ENCODE measurements around the gene TBC1D25.

Gene TBC1D25, protein sequence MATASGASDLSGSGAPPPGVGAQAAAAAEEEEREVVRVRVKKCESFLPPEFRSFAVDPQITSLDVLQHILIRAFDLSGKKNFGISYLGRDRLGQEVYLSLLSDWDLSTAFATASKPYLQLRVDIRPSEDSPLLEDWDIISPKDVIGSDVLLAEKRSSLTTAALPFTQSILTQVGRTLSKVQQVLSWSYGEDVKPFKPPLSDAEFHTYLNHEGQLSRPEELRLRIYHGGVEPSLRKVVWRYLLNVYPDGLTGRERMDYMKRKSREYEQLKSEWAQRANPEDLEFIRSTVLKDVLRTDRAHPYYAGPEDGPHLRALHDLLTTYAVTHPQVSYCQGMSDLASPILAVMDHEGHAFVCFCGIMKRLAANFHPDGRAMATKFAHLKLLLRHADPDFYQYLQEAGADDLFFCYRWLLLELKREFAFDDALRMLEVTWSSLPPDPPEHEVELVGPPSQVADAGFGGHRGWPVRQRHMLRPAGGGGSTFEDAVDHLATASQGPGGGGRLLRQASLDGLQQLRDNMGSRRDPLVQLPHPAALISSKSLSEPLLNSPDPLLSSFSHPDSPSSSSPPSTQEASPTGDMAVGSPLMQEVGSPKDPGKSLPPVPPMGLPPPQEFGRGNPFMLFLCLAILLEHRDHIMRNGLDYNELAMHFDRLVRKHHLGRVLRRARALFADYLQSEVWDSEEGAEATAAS

GRCh38 chrX:48539345-48540027 lies at the start of gene TBC1D25:
TSS of gene TBC1D25 (plus strand) at chrX:48539714. CDS start at chrX:48539798, 84 bp downstream.
- peaks cover 2% of the 10 kb centered on the region for H3K4me1 ChIP-seq (ENCODE audit: insufficient read depth, poor library complexity, severe bottlenecking)
- TF ChIP-seq CTCF (IDR thresholded peaks at IDR 0.05; ENCODE audit: poor library complexity, severe bottlenecking): peak; percentile 42
- H3K9me3 ChIP-seq (ENCODE audit: severe bottlenecking): no peaks in the 10 kb centered on the region
- ATAC-seq (ENCODE audit: low read depth): peak; percentile 85
- peak; percentile 95 for DNase-seq (ENCODE audit: low spot score)
- H3K36me3 ChIP-seq (ENCODE audit: low read depth): 0 out of 2 replicates have a peak, but pooled peaks cover 4% of the 10 kb centered on the region
- peak within 1 kb of the TSS; percentile 58 for H3K27ac ChIP-seq (ENCODE audit: poor library complexity, severe bottlenecking)
- peak within 1 kb of the TSS; percentile 80 for H3K4me3 ChIP-seq (ENCODE audit: severe bottlenecking)
- no peaks in the 10 kb centered on the region for H3K27me3 ChIP-seq (ENCODE audit: insufficient read depth, poor library complexity, severe bottlenecking)

DNA sequence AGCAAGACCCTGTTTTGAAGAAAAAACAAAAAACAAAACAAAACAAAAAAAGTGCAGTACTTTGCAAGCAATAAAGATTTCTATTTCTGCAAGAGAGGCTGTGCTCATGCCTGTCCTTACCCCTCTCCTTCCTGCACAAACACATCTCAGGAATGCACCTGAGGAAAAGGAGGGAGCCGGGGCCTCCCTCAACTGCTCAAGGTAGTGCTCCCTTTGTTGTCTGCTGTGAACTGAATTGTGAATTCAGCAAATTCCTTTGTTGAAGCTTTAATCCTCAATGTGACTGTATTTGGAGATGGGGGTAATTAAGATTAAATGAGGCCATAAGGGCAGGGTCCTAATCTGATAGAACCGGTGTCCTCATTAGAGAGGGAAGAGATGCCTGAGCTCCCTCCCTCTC lies 49.6 kb upstream of the TBC1D25 start:
- Histone ChIP-seq H3K36me3 (ENCODE audit: low read depth) (peaks cover 20% of the 10 kb centered on the region), H3K27me3 (ENCODE audit: insufficient read depth, poor library complexity, severe bottlenecking) (no peaks in the 10 kb centered on the region), H3K27ac (ENCODE audit: poor library complexity, severe bottlenecking) (peak overlapping the region; percentile 97), H3K9me3 (ENCODE audit: severe bottlenecking) (no peaks in the 10 kb centered on the region), H3K4me1 (ENCODE audit: insufficient read depth, poor library complexity, severe bottlenecking) (peaks cover 47% of the 10 kb centered on the region), H3K4me3 (ENCODE audit: severe bottlenecking) (no peak overlapping the region)
- TF ChIP-seq CTCF (IDR thresholded peaks at IDR 0.05; ENCODE audit: poor library complexity, severe bottlenecking): no peak
- ATAC-seq (ENCODE audit: low read depth) (no peak), DNase-seq (ENCODE audit: low spot score) (no peak)

DNA sequence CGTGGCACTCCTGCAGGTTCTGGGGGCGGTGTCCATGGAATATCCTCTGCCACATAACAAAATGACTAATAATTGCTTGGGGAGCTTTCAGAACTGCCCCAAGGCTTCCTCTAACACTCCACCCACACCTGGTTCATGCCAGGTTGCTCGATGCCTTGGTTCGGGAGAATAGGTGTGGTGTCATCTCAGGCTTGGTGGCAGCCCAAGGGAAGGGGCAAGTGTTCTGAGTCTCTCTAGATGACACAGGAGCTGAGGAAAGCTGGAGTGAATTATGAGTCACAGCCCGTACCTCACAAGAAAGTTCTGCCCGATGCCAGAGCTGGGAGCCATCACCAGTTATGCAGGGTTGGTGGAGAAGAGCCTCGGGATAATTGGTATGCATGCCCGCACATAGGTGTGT lies 48.9 kb upstream of the TBC1D25 start:
- peaks cover 47% of the 10 kb centered on the region for H3K4me1 ChIP-seq (ENCODE audit: insufficient read depth, poor library complexity, severe bottlenecking)
- H3K4me3 ChIP-seq (ENCODE audit: severe bottlenecking): no peak overlapping the region
- no peaks in the 10 kb centered on the region for H3K9me3 ChIP-seq (ENCODE audit: severe bottlenecking)
- H3K27ac ChIP-seq (ENCODE audit: poor library complexity, severe bottlenecking): peak overlapping the region; percentile 97
- ATAC-seq (ENCODE audit: low read depth) (peak; percentile 32), DNase-seq (ENCODE audit: low spot score) (no peak)
- no peaks in the 10 kb centered on the region for H3K27me3 ChIP-seq (ENCODE audit: insufficient read depth, poor library complexity, severe bottlenecking)
- H3K36me3 ChIP-seq (ENCODE audit: low read depth): peaks cover 12% of the 10 kb centered on the region
- TF ChIP-seq CTCF (IDR thresholded peaks at IDR 0.05; ENCODE audit: poor library complexity, severe bottlenecking): no peak

- DNase-seq (ENCODE audit: low spot score) (no peak), ATAC-seq (ENCODE audit: low read depth) (no peak)
- H3K27me3 ChIP-seq (ENCODE audit: insufficient read depth, poor library complexity, severe bottlenecking): no peaks in the 10 kb centered on the region
- H3K9me3 ChIP-seq (ENCODE audit: severe bottlenecking): no peaks in the 10 kb centered on the region
- peak overlapping the region; percentile 97 for H3K27ac ChIP-seq (ENCODE audit: poor library complexity, severe bottlenecking)
- TF ChIP-seq CTCF (IDR thresholded peaks at IDR 0.05; ENCODE audit: poor library complexity, severe bottlenecking): no peak
- peaks cover 41% of the 10 kb centered on the region for H3K4me1 ChIP-seq (ENCODE audit: insufficient read depth, poor library complexity, severe bottlenecking)
- H3K4me3 ChIP-seq (ENCODE audit: severe bottlenecking): no peak overlapping the region
- peaks cover under 1% of the 10 kb centered on the region; the same call in 1 of the 2 replicates for H3K36me3 ChIP-seq (ENCODE audit: low read depth)
These were observed 47.7 kb upstream of the TBC1D25 start for GRCh38 chrX:48491809-48492208.
